GM18909 (cell line): Measurements from ENCODE around the gene ABLIM2.

Experiments
- ATAC-seq: cut with Tn5 transposase; IDR thresholded peaks from one replicate; pipeline ENCODE4 v1.9.1; 2021; ENCODE audit warnings: mild to moderate bottlenecking; ENCODE audit not compliant: unreplicated experiment, poor library complexity

Gene ABLIM2

GRCh38 chr4:8160572-8160971 is 2.0 kb upstream of the ABLIM2 start:
- ATAC-seq = no peak

GRCh38 chr4:8160233-8160560 is 1.6 kb upstream of the ABLIM2 start:
- ATAC-seq = no peak

- ATAC-seq = no peak
Measured at GRCh38 chr4:8159537-8160232, 1.1 kb upstream of the ABLIM2 start.

- no peak for ATAC-seq
Measured at GRCh38 chr4:8157944-8158709, 486 bp downstream of the ABLIM2 start.

GRCh38 chr4:8157496-8157895 is 1.1 kb downstream of the ABLIM2 start:
- no peak for ATAC-seq

GRCh38 chr4:8156617-8157016 is 2.0 kb downstream of the ABLIM2 start:
- ATAC-seq = no peak

GRCh38 chr4:8155660-8156421 is 2.8 kb downstream of the ABLIM2 start:
- no peak for ATAC-seq

- no peak for ATAC-seq
Measured at GRCh38 chr4:8155048-8155447, 3.6 kb downstream of the ABLIM2 start.

GRCh38 chr4:8153441-8153840 is 5.2 kb downstream of the ABLIM2 start:
- ATAC-seq = no peak

- no peak for ATAC-seq
Measured at GRCh38 chr4:8152865-8153257, 5.8 kb downstream of the ABLIM2 start.

- no peak for ATAC-seq
Measured at GRCh38 chr4:8152090-8152864, 6.3 kb downstream of the ABLIM2 start.

- no peak for ATAC-seq
Measured at GRCh38 chr4:8151165-8151650, 7.4 kb downstream of the ABLIM2 start.

GRCh38 chr4:8150152-8151090 is 8.2 kb downstream of the ABLIM2 start:
- no peak for ATAC-seq

GRCh38 chr4:8149664-8150063 is 8.9 kb downstream of the ABLIM2 start:
- no peak for ATAC-seq

- ATAC-seq = no peak
Measured at GRCh38 chr4:8148785-8149435, 9.7 kb downstream of the ABLIM2 start.

GRCh38 chr4:8148159-8148558 is 10.5 kb downstream of the ABLIM2 start:
- no peak for ATAC-seq

- ATAC-seq = no peak
Measured at GRCh38 chr4:8147231-8147970, 11.2 kb downstream of the ABLIM2 start.

GRCh38 chr4:8146157-8146556 is 12.5 kb downstream of the ABLIM2 start:
- ATAC-seq = no peak
